WTC11 (cell line): ENCODE data around the gene ARHGAP10.

Experiments
- CBFB ChIP-seq: sonication (generic); formaldehyde crosslinking; IDR thresholded peaks from 2 replicates; pipeline ENCODE4 v1.8.1; 2022; ENCODE audit warnings: mild to moderate bottlenecking, low read depth, missing genetic modification reagents
- MAX ChIP-seq: sonication (generic); formaldehyde crosslinking; IDR thresholded peaks from 2 replicates; pipeline ENCODE4 v1.8.0; 2022; ENCODE audit warnings: mild to moderate bottlenecking, missing genetic modification reagents
- ZNF232 ChIP-seq: sonication (generic); formaldehyde crosslinking; IDR thresholded peaks from 2 replicates; pipeline ENCODE4 v1.8.0; 2022; ENCODE audit warnings: mild to moderate bottlenecking, missing genetic modification reagents
- TF ChIP-seq, protein P1 (sequence below): fragments of 200-600 bp; IDR thresholded peaks from 2 replicates; pipeline ENCODE4 v1.8.0; 2022; ENCODE audit warnings: antibody characterized with exemption

DNA sequence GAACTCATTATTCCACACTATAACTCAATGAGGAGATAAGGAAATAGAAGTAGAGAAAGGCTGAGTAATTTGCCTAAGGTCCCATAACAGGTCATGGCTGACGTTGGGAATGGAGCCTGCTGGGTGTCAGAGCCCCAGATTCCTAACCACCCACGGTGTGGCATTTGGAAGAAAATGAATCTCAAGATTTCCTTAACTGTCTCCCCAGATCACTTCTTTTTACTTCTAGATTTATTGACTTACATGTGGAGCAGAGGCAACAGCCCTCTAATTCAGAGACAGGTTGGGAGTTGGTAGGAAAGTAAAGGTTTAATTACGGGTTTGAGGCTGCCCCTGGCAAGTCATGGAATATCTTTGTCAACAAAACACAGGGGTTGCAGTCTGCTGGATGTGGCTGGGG is 134.0 kb downstream of the ARHGAP10 start:
- TF ChIP-seq ZNF232 (CRISPR knock-in tag) (no peak), MAX (CRISPR knock-in tag) (no peak), CBFB (no peak)
- TF ChIP-seq, protein P1, sequence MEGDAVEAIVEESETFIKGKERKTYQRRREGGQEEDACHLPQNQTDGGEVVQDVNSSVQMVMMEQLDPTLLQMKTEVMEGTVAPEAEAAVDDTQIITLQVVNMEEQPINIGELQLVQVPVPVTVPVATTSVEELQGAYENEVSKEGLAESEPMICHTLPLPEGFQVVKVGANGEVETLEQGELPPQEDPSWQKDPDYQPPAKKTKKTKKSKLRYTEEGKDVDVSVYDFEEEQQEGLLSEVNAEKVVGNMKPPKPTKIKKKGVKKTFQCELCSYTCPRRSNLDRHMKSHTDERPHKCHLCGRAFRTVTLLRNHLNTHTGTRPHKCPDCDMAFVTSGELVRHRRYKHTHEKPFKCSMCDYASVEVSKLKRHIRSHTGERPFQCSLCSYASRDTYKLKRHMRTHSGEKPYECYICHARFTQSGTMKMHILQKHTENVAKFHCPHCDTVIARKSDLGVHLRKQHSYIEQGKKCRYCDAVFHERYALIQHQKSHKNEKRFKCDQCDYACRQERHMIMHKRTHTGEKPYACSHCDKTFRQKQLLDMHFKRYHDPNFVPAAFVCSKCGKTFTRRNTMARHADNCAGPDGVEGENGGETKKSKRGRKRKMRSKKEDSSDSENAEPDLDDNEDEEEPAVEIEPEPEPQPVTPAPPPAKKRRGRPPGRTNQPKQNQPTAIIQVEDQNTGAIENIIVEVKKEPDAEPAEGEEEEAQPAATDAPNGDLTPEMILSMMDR = no peak
